T-helper 2 cell (primary cell): ENCODE measurements around the gene TIMP4.

Experiments used
- DNase-seq, 5 experiments: peaks; one replicate each; pipeline versions ENCODE4 v3.0.0 to v3.0.0-alpha.2; 2012 to 2022

The TIMP4 gene

DNA sequence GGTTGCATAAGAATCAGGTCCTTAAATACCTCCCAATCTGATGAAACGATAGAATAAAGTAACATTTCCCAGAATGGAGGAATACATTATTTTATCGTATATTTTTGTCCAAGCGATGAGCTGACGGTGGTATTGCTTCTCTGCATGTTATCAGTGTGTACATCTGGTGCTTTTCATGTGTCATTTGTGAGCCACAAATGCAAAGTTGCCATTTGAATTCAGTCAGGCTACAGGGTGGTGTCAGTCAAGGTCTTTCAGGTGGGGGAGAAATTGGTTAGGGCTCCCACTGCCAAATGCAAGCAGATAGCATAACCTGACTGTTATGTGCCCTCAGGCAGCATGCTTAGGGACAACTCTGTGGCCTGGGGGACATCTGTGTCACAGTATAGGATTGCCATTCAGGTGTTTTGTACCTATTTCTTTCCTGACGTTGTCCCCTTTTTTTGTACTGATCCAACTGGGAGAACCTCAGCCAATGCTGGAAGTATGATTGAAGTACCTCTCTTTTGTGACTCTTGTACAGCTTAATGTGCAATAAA lies 26.5 kb upstream of the TIMP4 start:
- peak in 1 of 5 experiments; percentile 60 for DNase-seq

DNA sequence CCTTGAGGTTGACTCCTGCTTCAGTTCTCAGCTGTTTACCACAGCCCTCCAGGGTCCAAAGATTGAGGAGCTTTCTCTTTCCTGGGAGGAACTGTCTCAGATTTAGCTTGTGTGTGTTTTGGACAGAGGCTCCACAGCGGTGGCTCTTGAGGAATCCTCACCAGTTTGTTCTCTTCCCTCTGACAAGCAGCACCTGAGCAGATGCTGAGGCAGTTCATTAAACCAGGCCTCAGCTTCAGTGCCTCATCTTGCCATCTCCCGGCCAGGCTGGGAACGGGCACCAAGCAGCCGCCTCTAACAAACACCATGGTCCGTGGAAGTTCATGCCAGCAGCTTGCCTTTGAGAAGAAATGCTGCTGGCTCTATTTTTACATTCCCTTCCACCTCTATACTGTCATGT lies 25.8 kb upstream of the TIMP4 start:
- no peak for DNase-seq

DNA sequence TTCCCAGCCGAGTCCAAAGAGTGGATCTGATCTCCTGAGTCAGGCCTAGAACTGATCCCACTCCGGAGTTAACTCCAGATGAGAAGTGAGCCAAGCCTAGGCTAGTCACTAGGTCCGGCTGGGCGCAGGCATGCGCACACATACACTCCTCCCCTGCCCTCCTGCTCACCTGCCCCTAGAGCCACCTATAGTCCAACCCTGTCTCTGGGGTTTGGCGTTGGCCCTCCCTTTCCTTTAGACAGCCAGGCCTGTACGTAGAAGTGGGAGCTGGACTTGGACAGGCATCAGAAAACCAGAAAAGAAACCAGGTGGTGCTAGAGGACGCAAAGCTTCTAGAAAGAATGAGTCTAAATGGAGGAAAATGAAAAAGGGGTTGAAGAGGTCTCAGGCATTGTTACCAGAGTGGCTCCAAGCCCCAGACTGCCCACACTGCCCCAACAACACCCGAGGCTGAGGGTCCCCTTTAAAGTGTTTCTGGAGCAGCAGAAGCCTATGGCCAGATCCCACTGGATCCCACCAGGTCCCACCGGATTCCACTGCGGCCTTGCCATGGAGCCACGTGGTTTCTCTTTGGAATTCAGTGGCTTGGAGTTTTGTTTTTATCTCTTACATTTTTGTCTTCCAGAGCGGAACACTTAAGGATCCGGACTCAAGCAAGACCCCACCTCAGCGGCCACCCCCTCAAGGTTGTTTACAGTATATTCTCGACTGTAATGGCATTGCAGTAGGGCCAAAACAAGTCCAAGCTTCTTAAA lies 24.2 kb upstream of the TIMP4 start:
- no peak for DNase-seq

DNA sequence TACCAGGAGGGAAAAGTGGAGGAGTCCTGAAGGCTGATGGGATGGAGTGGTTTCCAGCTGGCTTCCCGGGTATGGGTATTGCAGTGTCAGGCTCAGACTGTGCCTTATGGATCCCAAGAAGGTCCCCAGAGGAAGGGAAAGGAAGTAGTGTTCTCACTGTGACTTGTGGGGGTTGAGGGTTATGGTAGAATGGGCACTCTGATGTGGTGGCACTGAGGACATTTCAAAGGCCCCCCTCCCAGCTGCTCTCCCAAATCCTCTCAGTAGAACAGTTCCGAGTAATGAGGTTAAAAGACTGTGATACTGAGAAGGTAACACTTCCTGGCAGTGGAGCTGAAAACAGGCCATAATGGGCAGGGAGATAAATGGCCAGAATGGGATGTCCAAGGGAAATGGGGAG lies 23.1 kb upstream of the TIMP4 start:
- no peak for DNase-seq

DNA sequence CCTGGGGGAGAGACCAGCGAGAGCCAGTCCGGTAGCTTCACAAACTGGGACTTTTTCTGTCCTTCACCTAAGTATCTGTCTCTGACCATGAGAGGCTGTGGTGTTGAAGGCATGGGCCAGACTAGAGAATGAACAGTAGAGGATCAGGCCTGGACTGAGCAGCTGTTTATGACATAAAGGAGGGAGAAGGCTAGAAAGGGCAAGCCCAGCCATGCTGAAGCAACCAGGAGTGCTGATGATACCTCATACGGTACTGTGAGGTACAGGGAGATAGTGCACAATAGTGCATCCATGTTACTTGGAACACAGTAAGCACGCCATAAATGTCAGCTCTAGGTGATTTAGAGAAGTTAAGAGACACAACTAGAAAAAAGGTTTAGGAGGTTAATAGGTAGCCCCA lies 22.6 kb upstream of the TIMP4 start:
- DNase-seq, result no peak

DNA sequence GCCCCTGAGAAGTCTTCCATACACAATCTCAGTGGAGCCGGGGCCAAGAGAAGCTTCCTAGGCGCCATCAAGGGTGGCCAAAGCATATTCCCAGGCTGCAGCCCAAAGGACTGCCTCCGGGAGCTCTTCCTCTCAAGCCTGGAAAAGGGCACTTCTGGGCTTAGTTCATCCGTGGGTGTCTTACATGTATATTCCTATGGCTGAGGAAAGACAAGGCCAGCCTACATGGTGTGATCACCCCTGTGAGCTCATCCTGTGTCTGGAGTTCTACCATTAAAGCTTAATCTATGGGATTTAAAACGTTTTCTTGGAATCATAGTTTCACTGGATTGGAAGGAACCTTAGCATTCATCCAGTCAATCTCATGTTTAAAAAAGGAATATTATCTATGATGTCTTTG lies 21.9 kb upstream of the TIMP4 start:
- no peak for DNase-seq

DNA sequence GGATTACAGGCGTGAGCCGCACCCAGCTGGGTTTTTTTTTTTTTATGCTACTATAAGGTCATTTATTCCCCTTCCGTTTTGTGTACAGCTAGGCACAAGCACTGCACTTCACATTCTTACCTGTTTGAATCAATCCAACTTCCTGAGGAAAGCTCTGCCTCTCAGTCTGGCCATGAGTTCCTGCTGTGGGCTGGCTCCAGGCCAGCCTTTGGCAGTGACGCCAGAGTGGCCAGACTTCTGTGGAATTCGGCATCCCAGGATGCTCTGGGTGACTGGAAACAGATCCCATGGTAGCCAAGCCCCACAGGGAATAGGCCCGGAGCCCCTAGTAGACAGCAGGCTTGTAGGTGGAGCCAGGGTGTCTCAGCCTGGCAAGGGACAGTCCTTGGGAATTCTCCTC lies 21.5 kb upstream of the TIMP4 start:
- no peak for DNase-seq

DNA sequence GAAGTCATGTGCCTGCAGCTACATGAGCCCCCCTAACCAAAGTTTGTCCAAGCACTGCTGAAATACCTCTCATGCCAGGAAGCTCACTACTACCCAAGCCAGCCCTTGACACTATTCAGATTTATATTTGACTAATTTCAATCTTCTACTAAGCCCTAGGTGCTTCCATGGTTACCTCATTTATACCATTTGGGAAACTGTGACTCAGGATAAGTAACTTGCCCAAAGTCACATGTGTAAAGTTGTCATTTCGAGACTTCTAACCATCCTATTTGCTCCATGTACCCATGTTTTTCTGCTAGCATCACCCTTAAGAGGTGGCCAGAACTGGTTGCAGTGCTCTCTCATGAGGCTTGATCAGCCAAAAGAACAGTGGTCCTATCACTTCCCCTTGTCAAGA lies 20.7 kb upstream of the TIMP4 start:
- DNase-seq, result no peak

DNA sequence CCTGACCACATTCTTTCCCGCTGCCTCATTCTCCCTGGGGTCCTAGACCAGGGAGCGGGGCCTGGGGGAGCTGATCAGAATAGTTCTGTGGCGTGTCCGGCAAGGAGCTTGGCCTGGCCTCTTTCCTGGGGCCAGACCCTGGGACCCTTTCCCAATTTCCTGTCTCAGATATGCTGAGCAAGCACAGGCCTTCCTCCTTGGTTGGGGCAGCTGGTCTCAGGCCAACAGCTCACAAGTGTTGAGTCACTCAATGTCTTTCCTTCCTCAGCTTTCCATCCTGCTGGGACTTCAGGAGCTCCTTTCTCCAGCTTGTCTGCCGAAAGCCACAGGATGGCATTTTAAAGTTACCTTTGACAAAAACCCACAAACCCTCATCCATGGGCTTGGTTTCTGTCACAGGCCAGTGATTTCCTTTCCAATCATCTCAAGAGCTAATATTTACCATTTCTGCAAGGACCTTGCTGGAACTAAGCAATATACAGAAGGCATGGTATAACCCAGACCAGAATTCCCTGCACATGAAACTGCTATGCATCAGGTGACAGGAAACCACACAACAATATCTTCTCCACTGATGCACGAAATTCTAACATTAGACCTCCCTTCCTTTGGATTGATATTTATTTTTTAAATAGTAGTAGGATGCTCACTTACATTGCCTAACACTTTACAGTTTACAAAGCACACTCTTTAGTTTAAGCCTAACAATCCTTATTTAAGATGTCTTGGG lies 19.5 kb upstream of the TIMP4 start:
- no peak for DNase-seq

DNA sequence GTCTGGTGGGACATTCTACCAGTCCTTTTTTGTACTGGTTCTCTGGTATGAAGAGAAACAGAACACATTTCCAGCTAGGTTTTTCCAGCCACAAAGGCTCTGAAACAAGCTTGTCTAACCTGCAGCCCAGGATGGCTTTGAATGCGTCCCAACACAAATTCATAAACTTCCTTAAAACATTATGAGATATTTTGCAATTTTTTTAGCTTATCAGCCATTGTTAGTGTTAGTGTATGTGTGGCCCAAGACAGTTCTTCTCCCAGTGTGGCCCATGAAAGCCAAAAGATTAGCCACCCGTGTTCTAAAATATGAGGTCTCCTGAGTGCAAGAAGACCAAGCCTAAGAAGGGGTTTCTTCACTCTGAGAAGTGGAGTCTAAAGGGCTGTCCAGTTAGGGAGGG lies 18.4 kb upstream of the TIMP4 start:
- DNase-seq, result no peak

DNA sequence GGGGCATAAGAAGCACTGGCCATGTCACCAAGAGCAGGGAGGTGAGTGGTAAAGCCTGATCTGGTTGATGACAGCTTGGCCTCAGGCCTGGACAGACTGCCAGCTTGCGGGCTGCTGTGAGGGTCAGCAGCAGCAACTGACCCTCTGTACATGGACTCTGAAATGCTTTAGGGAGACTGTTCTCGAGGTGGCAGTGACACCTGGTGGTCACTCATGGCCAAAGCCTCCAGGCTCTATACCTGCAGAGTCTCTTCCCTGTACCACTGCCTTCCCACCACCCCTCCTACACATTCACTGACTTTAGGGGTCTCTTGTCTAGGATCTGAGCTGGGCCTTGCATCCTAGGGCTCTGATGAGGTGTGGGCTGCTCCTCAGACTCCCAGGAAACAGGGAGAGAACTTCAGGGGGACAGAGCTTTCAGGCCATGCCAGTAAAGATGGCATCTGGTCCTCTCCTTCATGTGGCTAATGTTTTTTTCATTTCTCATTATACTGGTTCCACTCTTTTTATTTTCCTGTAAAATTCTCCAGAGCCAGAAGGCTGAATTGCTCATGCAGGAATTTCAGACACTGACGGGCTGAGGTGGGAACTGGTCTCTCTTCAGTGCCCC lies 17.2 kb upstream of the TIMP4 start:
- peak in 1 of 5 experiments; percentile 27 for DNase-seq

DNA sequence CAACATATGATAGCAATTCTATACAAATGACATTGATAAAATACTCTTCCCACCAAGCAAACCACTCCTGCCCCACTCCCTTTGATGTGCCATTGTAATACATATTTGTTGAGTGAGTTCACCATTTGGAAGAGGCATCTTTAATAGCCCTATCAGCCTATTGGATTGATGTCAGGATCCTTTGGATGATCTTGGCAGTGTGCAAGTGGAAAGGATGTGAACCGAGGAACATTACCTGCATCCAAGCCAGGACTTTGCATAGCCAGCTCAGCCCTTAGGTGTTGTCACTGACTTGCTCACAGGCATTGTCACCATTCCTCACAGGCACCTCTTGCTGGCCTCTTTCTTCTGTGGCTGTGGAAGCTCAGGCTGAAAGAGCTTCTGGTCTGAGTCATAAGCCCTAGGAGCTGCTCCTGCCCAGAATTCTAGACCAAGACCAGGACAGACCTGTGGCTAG lies 16.5 kb upstream of the TIMP4 start:
- no peak for DNase-seq

DNA sequence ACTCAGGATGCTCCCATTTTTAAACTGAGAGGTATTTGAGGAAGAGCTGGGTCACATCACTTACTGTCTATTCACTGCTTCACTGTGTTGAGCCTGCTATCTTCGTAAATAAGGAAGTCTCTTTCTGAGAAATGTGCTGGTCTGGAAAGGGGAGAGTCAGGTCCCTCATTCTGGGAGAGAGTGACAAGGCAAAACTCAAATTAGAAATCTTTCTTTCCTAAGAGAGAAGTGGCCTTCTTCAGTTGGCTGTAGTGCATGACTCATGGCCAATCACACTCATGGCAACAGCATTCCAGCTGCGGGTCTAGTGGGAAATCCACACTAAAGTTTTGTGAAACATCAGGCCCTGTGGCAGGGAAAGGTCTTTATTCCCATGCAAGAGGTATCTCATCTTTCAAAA lies 11.5 kb upstream of the TIMP4 start:
- DNase-seq, result no peak

DNA sequence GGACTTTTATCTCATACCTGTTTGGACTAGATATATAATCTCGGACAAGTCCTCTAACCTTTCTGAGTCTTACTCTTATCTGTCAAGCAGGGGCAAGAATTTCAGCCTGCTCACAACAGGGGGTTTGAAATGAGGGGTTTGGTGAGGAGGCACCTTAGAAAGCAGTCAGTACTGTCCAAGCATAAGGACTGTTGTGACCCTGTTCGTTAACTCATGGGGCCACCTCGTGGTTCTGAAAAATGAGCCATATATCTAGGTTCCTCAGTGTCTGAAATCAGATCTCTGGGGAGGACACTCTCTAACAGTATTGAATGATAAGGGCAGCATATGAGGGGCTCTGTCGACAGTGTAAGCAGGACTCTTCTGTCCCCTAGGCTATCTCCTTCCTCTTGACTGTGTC lies 7.2 kb upstream of the TIMP4 start:
- DNase-seq, result no peak

DNA sequence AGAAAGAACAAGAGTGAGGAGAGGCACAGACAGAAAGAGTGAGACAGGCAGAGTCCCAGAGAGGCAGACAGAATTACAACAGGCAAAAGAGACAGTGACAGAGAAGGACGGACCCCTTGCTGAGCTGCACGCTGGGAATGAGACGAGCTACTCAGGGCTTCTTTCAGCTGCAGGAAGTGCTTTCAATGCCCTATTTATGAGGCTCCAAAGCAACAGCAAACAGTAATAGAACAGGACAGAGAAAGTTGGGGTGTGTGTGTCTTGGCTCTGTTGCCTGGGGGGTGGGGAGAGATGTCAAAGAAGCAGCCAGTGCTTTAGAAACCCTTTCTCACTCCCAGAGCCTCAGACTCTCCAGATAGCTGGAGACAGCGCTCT lies 502 bp upstream of the TIMP4 start:
- no peak for DNase-seq

DNA sequence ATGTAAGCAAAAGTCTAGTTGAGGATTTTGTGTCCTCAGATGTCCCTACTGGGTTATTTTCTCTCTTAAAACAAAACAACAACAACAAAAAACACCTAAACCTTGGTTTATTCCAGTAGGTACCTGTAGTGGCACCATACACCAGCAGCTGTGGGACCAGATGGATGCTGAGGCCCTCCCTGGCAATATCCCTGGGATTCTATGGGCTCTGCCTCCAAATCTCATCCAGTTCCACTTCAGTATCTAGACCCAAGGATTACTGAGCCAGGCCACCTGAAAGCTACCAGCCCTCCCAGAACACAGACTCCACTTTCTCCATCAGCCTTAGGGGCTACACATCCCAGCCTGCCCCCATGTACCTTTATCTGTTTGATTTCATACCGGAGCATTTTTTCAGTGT lies 1.7 kb downstream of the TIMP4 start:
- no peak for DNase-seq

DNA sequence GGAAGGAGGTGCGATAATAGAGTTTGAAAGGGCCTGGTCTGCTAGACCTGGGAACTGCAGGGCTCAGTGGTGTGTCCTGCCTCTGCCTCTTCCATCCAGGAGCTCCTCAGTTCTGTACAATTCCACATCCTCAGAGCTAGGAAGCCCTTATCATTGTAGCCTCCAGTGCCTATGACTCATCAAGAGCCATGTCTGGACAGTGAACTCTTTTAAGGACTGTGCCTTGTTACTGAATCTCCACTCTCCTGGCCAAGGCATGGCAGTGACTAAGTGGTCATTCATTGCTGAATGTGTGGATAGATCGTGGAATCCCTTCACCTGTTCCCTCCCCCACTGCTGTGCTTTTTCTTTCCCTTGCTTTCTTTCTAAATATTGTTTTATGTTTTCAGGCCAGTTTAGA lies 2.9 kb downstream of the TIMP4 start:
- no peak for DNase-seq

DNA sequence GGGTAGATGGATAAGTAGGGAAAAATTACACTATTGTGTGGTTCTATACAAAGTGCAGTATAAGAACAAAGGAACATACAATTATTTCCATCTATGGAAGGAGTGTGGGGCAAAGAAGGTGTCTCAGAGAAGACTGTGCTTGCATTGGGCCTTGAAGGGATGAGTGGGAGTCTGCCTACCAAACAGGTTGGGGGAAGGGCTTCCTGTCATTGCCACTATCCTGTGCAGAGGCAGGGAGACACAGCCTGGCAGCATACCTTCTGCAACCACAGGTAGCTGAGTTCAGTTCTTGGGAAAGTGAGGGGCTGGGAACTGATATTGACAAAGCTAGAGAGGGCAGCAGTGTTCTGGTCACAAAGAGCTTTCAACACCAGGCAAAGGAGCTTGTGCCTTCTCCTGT lies 3.4 kb downstream of the TIMP4 start:
- DNase-seq, result no peak

DNA sequence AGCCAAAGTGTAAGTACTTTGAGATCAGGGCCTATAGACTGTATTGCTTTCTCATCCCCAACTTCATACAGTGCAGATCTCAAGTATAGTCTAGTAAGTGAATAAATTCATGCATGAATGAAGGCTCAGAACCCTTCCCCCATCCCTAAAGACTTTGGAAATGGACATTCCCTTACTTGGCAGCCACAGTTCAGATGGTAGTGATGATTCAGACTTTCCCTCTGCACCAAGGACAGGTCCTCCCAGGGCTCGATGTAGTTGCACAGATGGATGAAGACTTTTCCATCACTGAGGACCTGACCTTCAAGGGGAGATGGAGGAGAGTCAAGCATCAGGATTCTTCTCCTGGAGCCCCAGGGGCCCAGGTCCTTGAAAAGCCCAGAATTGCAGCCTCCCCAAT lies 4.6 kb downstream of the TIMP4 start:
- DNase-seq, result no peak

DNA sequence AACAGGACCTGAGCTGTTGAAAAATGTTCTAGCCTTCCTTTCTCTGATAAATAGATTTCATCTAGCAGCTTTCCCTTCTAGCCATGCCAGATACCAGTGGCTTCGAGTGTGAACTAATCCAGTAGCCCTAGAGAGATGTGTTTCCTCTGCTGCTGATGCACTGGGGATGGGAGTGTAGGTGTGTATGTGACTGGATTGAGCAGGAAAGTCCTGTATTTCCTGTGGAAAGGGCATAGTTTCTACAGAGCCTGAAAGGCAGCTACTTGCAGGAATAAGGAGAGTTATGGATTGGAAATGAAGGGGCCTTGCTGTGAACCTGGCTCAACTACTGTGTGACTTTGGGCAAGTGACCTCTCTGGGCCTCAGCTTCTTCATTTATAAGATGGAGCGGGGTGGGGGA lies 8.6 kb downstream of the TIMP4 start:
- no peak for DNase-seq

DNA sequence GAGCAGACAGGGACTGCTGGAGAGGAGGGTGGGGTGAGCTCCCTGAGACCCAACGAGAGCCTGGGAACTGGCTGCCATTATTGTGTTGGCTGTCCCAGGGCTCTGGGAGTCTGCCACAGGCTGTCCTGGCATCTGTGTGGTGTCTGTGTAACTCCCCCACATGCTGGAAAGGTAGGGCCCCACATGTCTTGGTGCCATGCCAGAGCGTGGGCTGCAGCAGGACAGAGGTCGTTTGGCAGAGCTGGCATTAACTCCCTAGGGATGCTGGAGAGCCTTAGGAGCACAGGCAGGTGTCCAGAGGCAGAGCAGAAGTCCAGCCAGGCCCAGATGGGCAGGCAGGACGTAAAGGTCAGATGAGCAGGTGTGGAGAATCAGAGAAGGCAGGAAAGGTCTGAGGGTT lies 9.7 kb downstream of the TIMP4 start:
- no peak for DNase-seq

DNA sequence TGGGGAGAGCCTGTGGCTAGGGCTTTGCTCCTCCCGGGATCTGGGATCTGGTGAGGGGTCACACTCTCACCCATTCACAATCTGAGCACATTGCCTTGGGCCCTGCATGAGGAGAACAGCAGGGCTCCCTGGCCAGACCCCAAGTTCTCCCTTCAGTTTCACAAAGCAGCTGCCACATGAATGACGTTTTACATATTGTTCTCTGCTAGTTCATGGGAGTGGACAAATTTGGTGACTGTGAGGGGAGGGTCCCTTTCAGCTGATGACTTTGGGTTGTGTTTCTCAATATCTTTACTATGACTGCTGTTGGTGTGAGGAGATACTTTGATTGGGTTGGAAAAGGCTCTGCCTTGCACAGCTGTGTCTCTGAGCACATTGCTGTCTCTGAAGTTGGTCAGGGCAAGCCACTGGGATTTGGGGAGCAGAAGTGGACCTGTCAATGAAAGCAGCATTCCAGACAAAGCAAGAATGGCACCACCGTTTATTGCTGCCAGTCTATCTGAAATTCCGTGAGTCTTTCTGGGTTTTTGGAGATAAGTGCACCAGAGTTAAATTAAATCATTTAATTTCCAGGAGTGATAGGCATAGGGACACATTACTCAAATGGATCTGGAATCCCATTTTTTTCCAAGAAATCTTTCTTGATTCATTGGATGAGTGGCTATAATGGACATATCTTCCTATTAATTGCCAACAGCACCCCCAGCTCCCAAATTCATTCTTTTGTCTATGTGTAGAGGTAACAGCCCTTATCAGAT lies 10.3 kb downstream of the TIMP4 start:
- no peak for DNase-seq
